C4-2B (cell line): ENCODE data around the gene ARMC2.

Source experiments
- ZFX ChIP-seq: fragments of 450-650 bp; IDR thresholded peaks from 2 replicates; pipeline ENCODE4 v1.6.1; 2017
- TF ChIP-seq, protein P1 (sequence below): fragments of 450-650 bp; conservative IDR thresholded peaks from 2 replicates; pipeline ENCODE4 v1.5.1; 2017; ENCODE audit warnings: mild to moderate bottlenecking

DNA sequence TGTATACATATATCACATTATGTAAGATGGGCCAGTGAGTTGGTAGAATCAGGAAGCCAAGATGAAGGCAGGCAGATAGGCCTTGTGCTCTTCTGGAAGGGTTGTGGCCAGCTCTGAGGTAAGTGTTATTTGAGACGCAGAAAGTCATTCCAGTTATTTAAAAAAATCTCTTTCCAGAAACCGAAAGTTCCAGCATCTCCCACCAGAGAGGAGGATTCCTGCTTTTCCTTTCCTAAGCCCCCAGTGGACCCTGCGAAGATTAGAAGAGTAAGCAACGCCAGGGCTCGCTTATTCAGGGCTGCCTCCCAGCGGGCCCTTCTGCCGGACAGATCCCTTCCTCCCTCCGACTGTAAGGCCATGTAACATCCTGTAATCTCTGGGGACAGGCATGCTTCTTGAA lies 20.4 kb downstream of the ARMC2 start:
- TF ChIP-seq, protein P1, sequence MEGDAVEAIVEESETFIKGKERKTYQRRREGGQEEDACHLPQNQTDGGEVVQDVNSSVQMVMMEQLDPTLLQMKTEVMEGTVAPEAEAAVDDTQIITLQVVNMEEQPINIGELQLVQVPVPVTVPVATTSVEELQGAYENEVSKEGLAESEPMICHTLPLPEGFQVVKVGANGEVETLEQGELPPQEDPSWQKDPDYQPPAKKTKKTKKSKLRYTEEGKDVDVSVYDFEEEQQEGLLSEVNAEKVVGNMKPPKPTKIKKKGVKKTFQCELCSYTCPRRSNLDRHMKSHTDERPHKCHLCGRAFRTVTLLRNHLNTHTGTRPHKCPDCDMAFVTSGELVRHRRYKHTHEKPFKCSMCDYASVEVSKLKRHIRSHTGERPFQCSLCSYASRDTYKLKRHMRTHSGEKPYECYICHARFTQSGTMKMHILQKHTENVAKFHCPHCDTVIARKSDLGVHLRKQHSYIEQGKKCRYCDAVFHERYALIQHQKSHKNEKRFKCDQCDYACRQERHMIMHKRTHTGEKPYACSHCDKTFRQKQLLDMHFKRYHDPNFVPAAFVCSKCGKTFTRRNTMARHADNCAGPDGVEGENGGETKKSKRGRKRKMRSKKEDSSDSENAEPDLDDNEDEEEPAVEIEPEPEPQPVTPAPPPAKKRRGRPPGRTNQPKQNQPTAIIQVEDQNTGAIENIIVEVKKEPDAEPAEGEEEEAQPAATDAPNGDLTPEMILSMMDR: no peak
- TF ChIP-seq ZFX: no peak
